Measurements from ENCODE around the gene XYLT1.

The XYLT1 gene

GRCh38 chr16:17283016-17283415 lies 187.7 kb downstream of the XYLT1 start:
- no peak for TF ChIP-seq CREB5 (CRISPR knock-in tag; IDR thresholded peaks at IDR 0.05; ENCODE audit: low read depth)
- TF ChIP-seq ZFP30 (CRISPR knock-in tag; IDR thresholded peaks at IDR 0.05) = no peak
- no peak for TF ChIP-seq ZC3H10 (CRISPR knock-in tag; IDR thresholded peaks at IDR 0.05)
- TF ChIP-seq TCF4 (CRISPR knock-in tag; IDR thresholded peaks at IDR 0.05; ENCODE audit: borderline replicate concordance) = no peak
- TF ChIP-seq GLIS3 (CRISPR knock-in tag; IDR thresholded peaks at IDR 0.05) = no peak
- no peak for TF ChIP-seq POU6F1 (CRISPR knock-in tag; IDR thresholded peaks at IDR 0.05; ENCODE audit: borderline replicate concordance, low read depth)
- no peak for ATAC-seq

- ATAC-seq = no peak
- TF ChIP-seq ZNF70 (CRISPR knock-in tag; IDR thresholded peaks at IDR 0.05) (no peak), POU6F1 (CRISPR knock-in tag; IDR thresholded peaks at IDR 0.05; ENCODE audit: borderline replicate concordance, low read depth) (no peak), PPARA (CRISPR knock-in tag; IDR thresholded peaks at IDR 0.05; ENCODE audit: borderline replicate concordance) (no peak), ZFP30 (CRISPR knock-in tag; IDR thresholded peaks at IDR 0.05) (no peak), TOX (CRISPR knock-in tag; IDR thresholded peaks at IDR 0.05; ENCODE audit: borderline replicate concordance) (no peak), ZNF8 (CRISPR knock-in tag; IDR thresholded peaks at IDR 0.05) (no peak), TSHZ2 (CRISPR knock-in tag; IDR thresholded peaks at IDR 0.05) (no peak), GLIS3 (CRISPR knock-in tag; IDR thresholded peaks at IDR 0.05) (no peak), ZNF565 (CRISPR knock-in tag; conservative IDR thresholded peaks at IDR 0.05; ENCODE audit: low read depth) (no peak), BACH2 (CRISPR knock-in tag; IDR thresholded peaks at IDR 0.05; ENCODE audit: borderline replicate concordance) (no peak), PATZ1 (CRISPR knock-in tag; IDR thresholded peaks at IDR 0.05; ENCODE audit: borderline replicate concordance) (no peak), CREB5 (CRISPR knock-in tag; IDR thresholded peaks at IDR 0.05; ENCODE audit: low read depth) (no peak)
These were observed 188.5 kb downstream of the XYLT1 start for GRCh38 chr16:17282247-17282646.

- TF ChIP-seq BACH2 (CRISPR knock-in tag; IDR thresholded peaks at IDR 0.05; ENCODE audit: borderline replicate concordance) = no peak
- no peak for TF ChIP-seq PPARA (CRISPR knock-in tag; IDR thresholded peaks at IDR 0.05; ENCODE audit: borderline replicate concordance)
- ATAC-seq = no peak
These were observed 189.7 kb downstream of the XYLT1 start for GRCh38 chr16:17281052-17281451.

- no peak for TF ChIP-seq ARNTL (CRISPR knock-in tag; IDR thresholded peaks at IDR 0.05; ENCODE audit: borderline replicate concordance, low read depth)
- TF ChIP-seq CREB5 (CRISPR knock-in tag; IDR thresholded peaks at IDR 0.05; ENCODE audit: low read depth) = no peak
- TF ChIP-seq ZC3H10 (CRISPR knock-in tag; IDR thresholded peaks at IDR 0.05) = no peak
- no peak for TF ChIP-seq ZNF70 (CRISPR knock-in tag; IDR thresholded peaks at IDR 0.05)
- no peak for TF ChIP-seq SNAI2 (CRISPR knock-in tag; IDR thresholded peaks at IDR 0.05)
- no peak for TF ChIP-seq TCF4 (CRISPR knock-in tag; IDR thresholded peaks at IDR 0.05; ENCODE audit: borderline replicate concordance)
- no peak for ATAC-seq
These were observed 191.8 kb downstream of the XYLT1 start for GRCh38 chr16:17278988-17279387.
